Measurements from ENCODE around the gene TCF23. TPM values are rescaled to one million over a fixed set of nuclear protein-coding genes. Genes with fewer than 3 reads are reported as not detected.

The TCF23 gene
- total RNA-seq, 1 experiment from 2014 or later = 0.13 TPM

- TF ChIP-seq ZNF671 (CRISPR knock-in tag; IDR thresholded peaks at IDR 0.05) = no peak
- TF ChIP-seq NR1H2 (CRISPR knock-in tag; IDR thresholded peaks at IDR 0.05) = no peak
- no peak for TF ChIP-seq IRF1 (CRISPR knock-in tag; IDR thresholded peaks at IDR 0.05)
- TF ChIP-seq ZNF512 (CRISPR knock-in tag; IDR thresholded peaks at IDR 0.05; ENCODE audit: borderline replicate concordance) = no peak
- TF ChIP-seq JUN (CRISPR knock-in tag; IDR thresholded peaks at IDR 0.05) = no peak
- no peak for TF ChIP-seq IRF2 (CRISPR knock-in tag; IDR thresholded peaks at IDR 0.05; ENCODE audit: borderline replicate concordance, low read depth)
- no peak for TF ChIP-seq PRRX2 (CRISPR knock-in tag; IDR thresholded peaks at IDR 0.05)
- no peak for TF ChIP-seq ESRRA (CRISPR knock-in tag; IDR thresholded peaks at IDR 0.05; ENCODE audit: borderline replicate concordance)
- TF ChIP-seq E2F4 (CRISPR knock-in tag; IDR thresholded peaks at IDR 0.05; ENCODE audit: borderline replicate concordance, low read depth) = no peak
- TF ChIP-seq CTCF (IDR thresholded peaks at IDR 0.05) = no peak
- TF ChIP-seq AR (CRISPR knock-in tag; IDR thresholded peaks at IDR 0.05) = no peak
- TF ChIP-seq E2F5 (CRISPR knock-in tag; IDR thresholded peaks at IDR 0.05) = no peak
- TF ChIP-seq OVOL2 (CRISPR knock-in tag; IDR thresholded peaks at IDR 0.05; ENCODE audit: borderline replicate concordance) = no peak
- TF ChIP-seq ZNF263 (CRISPR knock-in tag; IDR thresholded peaks at IDR 0.05; ENCODE audit: low read depth) = no peak
- no peak for TF ChIP-seq SOX15 (CRISPR knock-in tag; IDR thresholded peaks at IDR 0.05)
- TF ChIP-seq TCF7 (CRISPR knock-in tag; IDR thresholded peaks at IDR 0.05; ENCODE audit: low read depth) = no peak
- TF ChIP-seq ARID4B (CRISPR knock-in tag; IDR thresholded peaks at IDR 0.05; ENCODE audit: borderline replicate concordance) = no peak
- Mint-ChIP-seq H3K27ac (no peak overlapping the region), H3K27me3 (ENCODE audit: low read depth) (0 out of 2 replicates have a peak, but pooled peaks cover 7% of the 10 kb centered on the region), H3K36me3 (no peaks in the 10 kb centered on the region), H3K9me3 (no peaks in the 10 kb centered on the region), H3K4me3 (no peak overlapping the region), H3K4me1 (no peaks in the 10 kb centered on the region)
- ATAC-seq = no peak
- DNase-seq (ENCODE audit: low spot score) = no peak
- ChIA-PET CTCF (interaction anchor here (1.3 to 2.5 kb wide), 3 partner anchors 12 to 147 kb away, joined by 3 to 9 read pairs (median 7); partner anchors contain the start of gene PREB), POLR2A (no interaction called here)
Observed at GRCh38 chr2:27145682-27146081, 3.1 kb upstream of the TCF23 start.
